Mucosa of stomach (tissue), 1 donor: Measurements from ENCODE around the gene ABHD17C.

Experiments used
- H3K27me3 ChIP-seq: one replicate; pipeline ENCODE4 v1.7.0; 2013; ENCODE audit warnings: mild to moderate bottlenecking, low read length; ENCODE audit not compliant: control insufficient read depth, insufficient read depth
- H3K36me3 ChIP-seq: one replicate; pipeline ENCODE4 v1.7.0; 2013; ENCODE audit warnings: low read length; ENCODE audit not compliant: control insufficient read depth, insufficient read depth
- H3K4me1 ChIP-seq: one replicate; pipeline ENCODE4 v1.7.0; 2013; ENCODE audit warnings: mild to moderate bottlenecking, low read length; ENCODE audit not compliant: control insufficient read depth, insufficient read depth
- H3K4me3 ChIP-seq: one replicate; pipeline ENCODE4 v1.7.0; 2013; ENCODE audit warnings: low read length
- H3K9ac ChIP-seq: one replicate; pipeline ENCODE4 v1.7.0; 2013; ENCODE audit warnings: mild to moderate bottlenecking, low read length, moderate library complexity
- H3K9me3 ChIP-seq: one replicate; pipeline ENCODE4 v1.7.0; 2013; ENCODE audit warnings: mild to moderate bottlenecking, low read length, moderate library complexity; ENCODE audit not compliant: control insufficient read depth
- donor health status: Pancreatic carcinoma.

ABHD17C gene

GRCh38 chr15:80735344-80735743, 40.2 kb downstream of the ABHD17C start:
- H3K27me3 ChIP-seq, result no peaks in the 10 kb centered on the region
- H3K9ac ChIP-seq, result no peak overlapping the region
- peaks cover 29% of the 10 kb centered on the region for H3K4me1 ChIP-seq
- H3K36me3 ChIP-seq, result no peaks in the 10 kb centered on the region
- no peaks in the 10 kb centered on the region for H3K9me3 ChIP-seq
- H3K4me3 ChIP-seq, result no peak overlapping the region

DNA sequence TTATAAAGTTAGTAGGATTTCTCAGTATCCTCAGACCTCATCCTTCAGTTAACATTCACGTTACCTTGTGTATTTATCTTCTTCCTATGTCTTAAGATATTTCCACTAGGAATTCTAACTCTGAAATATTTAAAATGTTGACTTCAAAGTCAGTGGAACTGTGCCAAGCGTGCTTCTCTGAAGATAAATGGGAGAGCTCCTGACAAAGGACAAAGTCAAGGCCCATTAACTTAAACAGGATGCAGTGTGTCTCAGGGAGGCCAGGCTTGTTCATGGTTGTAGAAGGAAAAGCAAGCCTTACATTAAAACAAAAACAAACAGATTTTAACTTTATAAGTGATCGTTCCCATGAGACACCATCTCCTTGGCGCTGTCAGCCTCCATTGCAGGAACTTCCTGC, 41.5 kb downstream of the ABHD17C start:
- Histone ChIP-seq H3K9ac (no peak overlapping the region), H3K36me3 (no peaks in the 10 kb centered on the region), H3K27me3 (no peaks in the 10 kb centered on the region), H3K4me1 (peaks cover 31% of the 10 kb centered on the region), H3K9me3 (no peaks in the 10 kb centered on the region), H3K4me3 (no peak overlapping the region)

- H3K36me3 ChIP-seq, result no peaks in the 10 kb centered on the region
- no peaks in the 10 kb centered on the region for H3K27me3 ChIP-seq
- peaks cover 32% of the 10 kb centered on the region for H3K4me1 ChIP-seq
- H3K9me3 ChIP-seq, result no peaks in the 10 kb centered on the region
- H3K4me3 ChIP-seq, result no peak overlapping the region
- H3K9ac ChIP-seq, result no peak overlapping the region
These were observed 44.8 kb downstream of the ABHD17C start for GRCh38 chr15:80739919-80740318.

DNA sequence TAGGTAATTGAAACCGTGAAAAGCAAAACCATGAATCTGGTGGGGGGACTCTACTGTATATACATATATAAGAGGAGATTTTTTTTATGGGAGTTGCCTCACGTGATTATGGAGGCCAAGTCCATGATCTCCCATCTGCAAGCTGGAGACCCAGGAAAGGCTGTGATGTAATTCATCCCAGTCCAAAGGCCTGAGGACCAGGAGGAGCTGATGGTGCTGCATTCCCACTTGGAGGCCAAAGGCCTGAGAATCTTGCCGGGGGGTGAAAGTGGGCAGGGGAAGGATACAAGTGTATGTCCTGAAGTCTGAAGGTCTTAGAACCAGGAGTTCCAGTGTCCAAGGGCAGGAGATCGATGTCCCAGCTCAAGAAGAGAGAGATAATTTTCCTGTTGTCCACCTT, 47.0 kb downstream of the ABHD17C start:
- Histone ChIP-seq H3K9me3 (no peaks in the 10 kb centered on the region), H3K27me3 (no peaks in the 10 kb centered on the region), H3K9ac (no peak overlapping the region), H3K4me1 (peaks cover 37% of the 10 kb centered on the region), H3K4me3 (no peak overlapping the region), H3K36me3 (no peaks in the 10 kb centered on the region)

GRCh38 chr15:80743189-80743833, 48.2 kb downstream of the ABHD17C start:
- Histone ChIP-seq H3K36me3 (no peaks in the 10 kb centered on the region), H3K9ac (no peak overlapping the region), H3K9me3 (no peaks in the 10 kb centered on the region), H3K4me1 (peaks cover 37% of the 10 kb centered on the region), H3K27me3 (no peaks in the 10 kb centered on the region), H3K4me3 (no peak overlapping the region)

GRCh38 chr15:80744415-80744814, 49.3 kb downstream of the ABHD17C start:
- no peak overlapping the region for H3K9ac ChIP-seq
- H3K27me3 ChIP-seq, result no peaks in the 10 kb centered on the region
- no peaks in the 10 kb centered on the region for H3K9me3 ChIP-seq
- H3K4me3 ChIP-seq, result no peak overlapping the region
- H3K4me1 ChIP-seq, result peaks cover 31% of the 10 kb centered on the region
- H3K36me3 ChIP-seq, result no peaks in the 10 kb centered on the region

DNA sequence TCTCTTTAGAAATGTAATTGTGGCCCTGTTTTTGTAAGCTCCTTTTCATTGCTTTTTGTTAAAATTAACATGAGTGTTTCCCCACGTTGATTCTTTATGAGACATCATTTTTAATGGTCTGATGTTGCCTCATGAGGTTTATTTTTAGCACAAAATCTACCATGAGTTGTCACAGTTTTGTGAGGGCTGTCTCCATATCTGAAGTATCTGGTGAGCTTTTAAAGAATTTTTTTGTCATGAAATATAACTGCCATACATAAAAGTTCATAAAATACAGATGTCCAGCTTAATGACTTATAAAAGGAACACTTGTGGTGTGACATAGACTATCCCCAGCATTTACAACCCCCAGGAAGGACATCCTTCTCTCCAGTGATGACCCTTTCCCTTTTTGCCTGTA, 49.7 kb downstream of the ABHD17C start:
- H3K9me3 ChIP-seq, result no peaks in the 10 kb centered on the region
- H3K36me3 ChIP-seq, result no peaks in the 10 kb centered on the region
- H3K4me1 ChIP-seq, result peaks cover 30% of the 10 kb centered on the region
- H3K27me3 ChIP-seq, result no peaks in the 10 kb centered on the region
- H3K9ac ChIP-seq, result no peak overlapping the region
- no peak overlapping the region for H3K4me3 ChIP-seq

DNA sequence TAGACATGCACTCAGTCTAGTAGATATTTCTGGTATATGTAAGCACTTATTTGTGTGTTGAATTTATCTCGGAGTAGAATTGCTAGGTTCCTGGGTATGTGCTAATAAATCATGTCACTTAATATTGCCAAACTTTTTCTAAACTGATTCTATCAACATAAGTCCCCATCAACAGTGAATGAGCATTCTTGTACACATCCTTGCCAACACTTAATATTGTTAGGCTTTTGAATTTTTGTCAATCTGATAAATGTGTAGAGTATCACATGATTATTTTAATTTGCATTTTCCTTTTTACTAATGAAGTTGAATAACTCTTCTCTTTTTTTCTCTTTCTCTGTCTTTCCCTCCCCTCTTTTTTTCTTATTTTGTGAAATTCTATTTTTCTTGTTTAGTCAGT, 50.8 kb downstream of the ABHD17C start:
- H3K4me3 ChIP-seq, result no peak overlapping the region
- H3K36me3 ChIP-seq, result no peaks in the 10 kb centered on the region
- H3K4me1 ChIP-seq, result peaks cover 21% of the 10 kb centered on the region
- no peaks in the 10 kb centered on the region for H3K9me3 ChIP-seq
- no peak overlapping the region for H3K9ac ChIP-seq
- no peaks in the 10 kb centered on the region for H3K27me3 ChIP-seq

DNA sequence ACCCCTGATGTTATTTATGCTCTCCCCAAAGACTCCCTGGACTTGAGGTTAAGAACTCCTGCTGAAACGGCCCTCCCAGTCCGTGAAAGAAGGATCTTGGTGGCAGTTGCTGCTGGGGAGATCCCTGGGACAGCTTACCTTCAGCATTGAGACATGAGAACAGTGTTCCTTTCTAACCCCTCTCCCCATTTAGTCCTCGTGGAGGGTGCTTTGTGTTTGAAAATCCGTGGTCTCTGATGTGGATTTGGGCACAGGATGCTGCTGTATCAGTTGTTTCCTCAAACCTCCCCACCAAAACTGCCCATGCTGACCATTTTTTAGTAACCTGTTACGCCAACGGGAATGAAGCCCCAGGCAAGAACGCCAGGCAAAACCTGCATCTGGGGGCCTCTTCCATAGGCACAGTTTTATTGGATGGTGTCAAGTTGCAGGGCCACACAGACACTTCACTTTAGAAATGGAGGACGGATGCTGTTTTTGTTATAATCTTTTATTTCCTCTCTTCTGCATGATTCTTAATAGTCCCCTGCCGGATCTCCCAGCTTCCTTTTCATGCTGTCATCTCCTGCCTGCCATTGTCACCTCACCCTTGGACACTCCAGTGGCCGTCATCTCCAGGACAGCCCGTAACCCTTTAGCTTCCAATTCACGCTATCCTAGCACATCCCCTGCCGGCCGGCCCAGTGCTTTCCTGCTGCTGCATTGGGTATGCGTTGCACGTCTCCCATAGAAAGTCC, 52.4 kb downstream of the ABHD17C start:
- no peaks in the 10 kb centered on the region for H3K27me3 ChIP-seq
- H3K9ac ChIP-seq, result no peak overlapping the region
- no peaks in the 10 kb centered on the region for H3K9me3 ChIP-seq
- H3K4me3 ChIP-seq, result no peak overlapping the region
- H3K36me3 ChIP-seq, result no peaks in the 10 kb centered on the region
- H3K4me1 ChIP-seq, result peaks cover 20% of the 10 kb centered on the region

GRCh38 chr15:80749589-80749988, 54.5 kb downstream of the ABHD17C start:
- no peak overlapping the region for H3K4me3 ChIP-seq
- H3K4me1 ChIP-seq, result peaks cover 4% of the 10 kb centered on the region
- no peaks in the 10 kb centered on the region for H3K27me3 ChIP-seq
- no peaks in the 10 kb centered on the region for H3K9me3 ChIP-seq
- H3K9ac ChIP-seq, result no peak overlapping the region
- no peaks in the 10 kb centered on the region for H3K36me3 ChIP-seq

DNA sequence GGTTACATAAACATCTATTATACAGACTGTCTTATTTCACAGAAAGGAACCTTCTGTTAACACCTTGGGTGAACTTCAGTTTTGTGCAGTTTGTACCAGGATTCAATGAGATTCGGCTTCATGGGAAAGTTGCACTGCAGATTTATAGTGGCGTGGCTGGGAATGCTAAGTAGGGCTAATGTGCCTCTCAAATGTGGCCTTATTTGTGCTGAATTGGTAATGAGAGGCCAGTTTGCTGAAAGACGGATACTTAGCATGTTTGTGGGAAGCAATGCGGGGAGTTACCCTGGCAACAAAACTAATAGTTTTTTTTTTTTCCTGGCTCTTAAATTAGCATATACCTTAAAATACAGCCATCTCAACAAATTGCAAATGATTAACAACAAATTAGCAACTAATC, 55.5 kb downstream of the ABHD17C start:
- peaks cover 4% of the 10 kb centered on the region for H3K4me1 ChIP-seq
- no peaks in the 10 kb centered on the region for H3K9me3 ChIP-seq
- H3K36me3 ChIP-seq, result no peaks in the 10 kb centered on the region
- H3K9ac ChIP-seq, result no peak overlapping the region
- no peak overlapping the region for H3K4me3 ChIP-seq
- H3K27me3 ChIP-seq, result no peaks in the 10 kb centered on the region

DNA sequence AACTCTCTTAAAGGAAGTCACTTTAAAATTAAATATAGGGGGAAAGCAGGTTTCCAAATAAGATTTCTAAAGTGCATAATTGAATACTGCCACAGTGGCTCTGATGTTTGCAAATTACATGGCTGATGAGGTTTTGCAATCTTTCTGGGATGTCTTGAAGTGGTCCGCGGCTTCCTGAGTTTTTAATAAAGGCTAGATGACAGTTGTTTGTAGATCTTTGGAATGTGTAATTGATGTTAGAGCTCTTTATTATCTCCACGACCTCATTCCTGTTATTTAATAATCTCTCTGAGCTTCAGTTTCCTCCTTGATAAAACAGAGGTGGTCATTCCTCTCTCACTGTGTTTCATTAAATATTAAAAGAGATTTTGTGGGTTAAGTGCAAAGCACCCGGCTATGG, 57.1 kb downstream of the ABHD17C start:
- Histone ChIP-seq H3K9me3 (no peaks in the 10 kb centered on the region), H3K36me3 (no peaks in the 10 kb centered on the region), H3K4me3 (no peak overlapping the region), H3K9ac (no peak overlapping the region), H3K27me3 (no peaks in the 10 kb centered on the region), H3K4me1 (peaks cover under 1% of the 10 kb centered on the region)
